ENCODE data around the gene RIMBP2.
"Not testable (repeated sequence)": the region's sequence is repeated elsewhere in the genome, so short reads cannot be mapped to it uniquely, and the experiment has no call there.

Gene RIMBP2

DNA sequence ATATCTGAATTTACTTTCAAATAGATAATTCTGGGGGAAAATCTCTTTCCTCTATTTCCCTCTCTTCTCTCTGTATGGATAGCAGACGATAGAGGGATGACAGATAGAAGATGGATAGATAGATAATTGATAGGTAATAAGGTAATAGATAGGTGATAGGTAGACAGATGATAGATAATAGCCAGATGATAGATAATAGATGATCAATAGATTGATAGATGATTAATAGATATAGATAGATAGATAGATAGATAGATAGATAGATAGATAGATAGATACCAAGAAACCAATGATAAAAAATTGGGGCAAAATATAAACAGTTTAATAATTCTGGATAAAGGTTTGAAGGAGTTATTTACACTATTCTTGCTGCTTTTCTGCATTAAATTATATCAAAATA, 26.6 kb upstream of the RIMBP2 start:
- Histone ChIP-seq H3K4me2 (ENCODE audit: low read depth, low read length) (no peak overlapping the region), H2AFZ (ENCODE audit: low read length) (no peak overlapping the region), H3K36me3 (replicated peaks; ENCODE audit: insufficient read depth, low read length) (no peaks in the 10 kb centered on the region), H3K9me3 (replicated peaks; ENCODE audit: insufficient read depth, low read length) (no peaks in the 10 kb centered on the region), H3K9me2 (replicated peaks; ENCODE audit: insufficient read depth, low read length) (no peaks in the 10 kb centered on the region), H3K79me2 (ENCODE audit: low read length) (no peaks in the 10 kb centered on the region), H3K27me3 (replicated peaks; ENCODE audit: insufficient read depth, low read length) (no peaks in the 10 kb centered on the region; the same call in 1 of the 2 replicates), H4K20me1 (ENCODE audit: insufficient read depth, low read length) (no peaks in the 10 kb centered on the region), H3F3A (ENCODE audit: insufficient read depth, low read length) (no peaks in the 10 kb centered on the region), H3K4me3 (ENCODE audit: low read length) (no peak overlapping the region), H3K4me1 (ENCODE audit: low read length) (no peaks in the 10 kb centered on the region), H3K27ac (ENCODE audit: low read length) (no peak overlapping the region), H3K9ac (ENCODE audit: low read length) (no peak overlapping the region)
- no peak for DNase-seq
- TF ChIP-seq EZH2 (optimal IDR thresholded peaks at IDR 0.05; ENCODE audit: low read depth, low read length) (no peak), EZH2phosphoT487 (IDR thresholded peaks at IDR 0.05; ENCODE audit: low read length) (no peak)
- TF ChIP-seq, protein P1, sequence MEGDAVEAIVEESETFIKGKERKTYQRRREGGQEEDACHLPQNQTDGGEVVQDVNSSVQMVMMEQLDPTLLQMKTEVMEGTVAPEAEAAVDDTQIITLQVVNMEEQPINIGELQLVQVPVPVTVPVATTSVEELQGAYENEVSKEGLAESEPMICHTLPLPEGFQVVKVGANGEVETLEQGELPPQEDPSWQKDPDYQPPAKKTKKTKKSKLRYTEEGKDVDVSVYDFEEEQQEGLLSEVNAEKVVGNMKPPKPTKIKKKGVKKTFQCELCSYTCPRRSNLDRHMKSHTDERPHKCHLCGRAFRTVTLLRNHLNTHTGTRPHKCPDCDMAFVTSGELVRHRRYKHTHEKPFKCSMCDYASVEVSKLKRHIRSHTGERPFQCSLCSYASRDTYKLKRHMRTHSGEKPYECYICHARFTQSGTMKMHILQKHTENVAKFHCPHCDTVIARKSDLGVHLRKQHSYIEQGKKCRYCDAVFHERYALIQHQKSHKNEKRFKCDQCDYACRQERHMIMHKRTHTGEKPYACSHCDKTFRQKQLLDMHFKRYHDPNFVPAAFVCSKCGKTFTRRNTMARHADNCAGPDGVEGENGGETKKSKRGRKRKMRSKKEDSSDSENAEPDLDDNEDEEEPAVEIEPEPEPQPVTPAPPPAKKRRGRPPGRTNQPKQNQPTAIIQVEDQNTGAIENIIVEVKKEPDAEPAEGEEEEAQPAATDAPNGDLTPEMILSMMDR (IDR thresholded peaks at IDR 0.05; ENCODE audit: low read length), result no peak

DNA sequence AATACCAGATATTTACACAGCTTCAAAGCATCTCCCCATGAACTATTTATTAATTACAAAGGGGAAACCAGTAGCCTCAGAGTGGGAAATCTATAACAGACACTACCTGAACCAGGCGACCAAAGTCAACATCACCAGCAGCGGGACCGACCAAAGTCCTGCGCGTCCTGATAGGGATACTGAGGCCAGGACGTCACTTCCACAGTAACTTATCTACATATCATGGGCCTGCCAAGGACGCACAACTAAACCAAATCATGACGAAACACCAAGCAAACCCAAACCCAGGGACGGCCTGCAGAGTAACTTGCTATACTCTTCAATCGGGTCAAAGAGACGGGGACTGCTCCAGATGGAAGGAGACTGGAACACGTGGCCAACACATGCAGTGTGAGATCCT, 26.0 kb upstream of the RIMBP2 start:
- Histone ChIP-seq H3F3A (ENCODE audit: insufficient read depth, low read length) (no peaks in the 10 kb centered on the region), H3K4me3 (ENCODE audit: low read length) (no peak overlapping the region), H2AFZ (ENCODE audit: low read length) (no peak overlapping the region), H4K20me1 (ENCODE audit: insufficient read depth, low read length) (no peaks in the 10 kb centered on the region), H3K9me3 (replicated peaks; ENCODE audit: insufficient read depth, low read length) (no peaks in the 10 kb centered on the region), H3K4me2 (ENCODE audit: low read depth, low read length) (no peak overlapping the region), H3K27ac (ENCODE audit: low read length) (no peak overlapping the region), H3K36me3 (replicated peaks; ENCODE audit: insufficient read depth, low read length) (no peaks in the 10 kb centered on the region), H3K9me2 (replicated peaks; ENCODE audit: insufficient read depth, low read length) (no peaks in the 10 kb centered on the region), H3K27me3 (replicated peaks; ENCODE audit: insufficient read depth, low read length) (no peaks in the 10 kb centered on the region; the same call in 1 of the 2 replicates), H3K79me2 (ENCODE audit: low read length) (no peaks in the 10 kb centered on the region), H3K4me1 (ENCODE audit: low read length) (no peaks in the 10 kb centered on the region), H3K9ac (ENCODE audit: low read length) (no peak overlapping the region)
- no peak for DNase-seq
- TF ChIP-seq, protein P1 (IDR thresholded peaks at IDR 0.05; ENCODE audit: low read length), result no peak
- TF ChIP-seq EZH2phosphoT487 (IDR thresholded peaks at IDR 0.05; ENCODE audit: low read length) (no peak), EZH2 (optimal IDR thresholded peaks at IDR 0.05; ENCODE audit: low read depth, low read length) (no peak)

DNA sequence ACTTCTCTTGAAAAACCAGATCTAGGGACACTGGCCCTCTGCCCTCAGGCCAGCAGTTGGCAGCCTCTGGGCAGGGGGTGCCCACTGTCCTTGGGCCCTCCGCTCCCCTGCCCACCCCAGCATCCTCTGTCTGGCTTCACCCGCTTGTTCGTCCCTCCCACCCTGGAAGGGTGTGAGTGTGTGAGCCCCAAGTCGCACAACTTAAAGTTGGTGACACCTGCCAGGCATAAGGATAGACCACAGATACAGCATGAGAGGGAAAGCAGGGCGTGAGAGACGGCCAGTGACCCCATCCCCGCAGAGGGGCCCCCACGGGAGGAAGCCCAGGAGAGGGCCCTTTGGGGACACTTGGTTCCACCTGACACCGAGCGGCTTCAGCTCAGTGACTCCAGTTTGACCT, 23.5 kb upstream of the RIMBP2 start:
- Histone ChIP-seq H3F3A (ENCODE audit: insufficient read depth, low read length) (no peaks in the 10 kb centered on the region), H3K9me3 (replicated peaks; ENCODE audit: insufficient read depth, low read length) (no peaks in the 10 kb centered on the region), H3K79me2 (ENCODE audit: low read length) (no peaks in the 10 kb centered on the region), H3K36me3 (replicated peaks; ENCODE audit: insufficient read depth, low read length) (no peaks in the 10 kb centered on the region), H3K9ac (ENCODE audit: low read length) (no peak overlapping the region), H3K27me3 (replicated peaks; ENCODE audit: insufficient read depth, low read length) (peaks cover 12% of the 10 kb centered on the region; the same call in 1 of the 2 replicates), H3K4me2 (ENCODE audit: low read depth, low read length) (no peak overlapping the region), H3K4me3 (ENCODE audit: low read length) (no peak overlapping the region), H3K27ac (ENCODE audit: low read length) (no peak overlapping the region), H3K9me2 (replicated peaks; ENCODE audit: insufficient read depth, low read length) (no peaks in the 10 kb centered on the region), H4K20me1 (ENCODE audit: insufficient read depth, low read length) (no peaks in the 10 kb centered on the region), H3K4me1 (ENCODE audit: low read length) (no peaks in the 10 kb centered on the region), H2AFZ (ENCODE audit: low read length) (no peak overlapping the region)
- TF ChIP-seq EZH2phosphoT487 (IDR thresholded peaks at IDR 0.05; ENCODE audit: low read length), result no peak
- TF ChIP-seq EZH2 (optimal IDR thresholded peaks at IDR 0.05; ENCODE audit: low read depth, low read length), result no peak
- no peak for DNase-seq

DNA sequence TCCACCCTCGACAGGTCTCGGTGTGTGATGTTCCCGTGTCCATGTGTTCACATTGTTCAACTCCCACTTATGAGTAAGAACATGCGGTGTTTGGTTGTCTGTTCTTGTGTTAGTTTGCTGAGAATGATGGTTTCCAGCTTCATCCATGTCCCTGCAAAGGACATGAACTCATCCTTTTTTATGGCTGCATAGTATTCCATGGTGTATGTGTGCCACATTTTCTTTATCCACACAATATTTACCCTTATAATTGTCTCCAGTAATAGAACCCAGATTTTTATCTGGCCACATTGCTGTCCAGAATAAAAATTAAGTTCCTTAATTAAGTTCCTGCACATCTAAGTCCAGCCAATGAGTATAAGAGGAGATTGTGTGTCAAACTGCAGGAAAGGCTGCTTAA, 22.3 kb upstream of the RIMBP2 start:
- not testable (repeated sequence) for H3K79me2 ChIP-seq (ENCODE audit: low read length); H3K4me1 ChIP-seq (ENCODE audit: low read length); H4K20me1 ChIP-seq (ENCODE audit: insufficient read depth, low read length); H3K9me3 ChIP-seq (replicated peaks; ENCODE audit: insufficient read depth, low read length); H3K9ac ChIP-seq (ENCODE audit: low read length); H3K4me2 ChIP-seq (ENCODE audit: low read depth, low read length); H3K4me3 ChIP-seq (ENCODE audit: low read length); H2AFZ ChIP-seq (ENCODE audit: low read length); H3F3A ChIP-seq (ENCODE audit: insufficient read depth, low read length); H3K9me2 ChIP-seq (replicated peaks; ENCODE audit: insufficient read depth, low read length); H3K36me3 ChIP-seq (replicated peaks; ENCODE audit: insufficient read depth, low read length); H3K27ac ChIP-seq (ENCODE audit: low read length); DNase-seq
- H3K27me3 ChIP-seq (replicated peaks; ENCODE audit: insufficient read depth, low read length), result peaks cover 12% of the 10 kb centered on the region; the same call in 1 of the 2 replicates
